Measurements from ENCODE around the gene PSMA4.

The PSMA4 gene

GRCh38 chr15:78540141-78540870, at the start of gene PSMA4:
Gene PSMA4 (plus strand): TSS chr15:78540444. CDS start chr15:78541928, 1,484 bp downstream.
- TF ChIP-seq, protein P1, sequence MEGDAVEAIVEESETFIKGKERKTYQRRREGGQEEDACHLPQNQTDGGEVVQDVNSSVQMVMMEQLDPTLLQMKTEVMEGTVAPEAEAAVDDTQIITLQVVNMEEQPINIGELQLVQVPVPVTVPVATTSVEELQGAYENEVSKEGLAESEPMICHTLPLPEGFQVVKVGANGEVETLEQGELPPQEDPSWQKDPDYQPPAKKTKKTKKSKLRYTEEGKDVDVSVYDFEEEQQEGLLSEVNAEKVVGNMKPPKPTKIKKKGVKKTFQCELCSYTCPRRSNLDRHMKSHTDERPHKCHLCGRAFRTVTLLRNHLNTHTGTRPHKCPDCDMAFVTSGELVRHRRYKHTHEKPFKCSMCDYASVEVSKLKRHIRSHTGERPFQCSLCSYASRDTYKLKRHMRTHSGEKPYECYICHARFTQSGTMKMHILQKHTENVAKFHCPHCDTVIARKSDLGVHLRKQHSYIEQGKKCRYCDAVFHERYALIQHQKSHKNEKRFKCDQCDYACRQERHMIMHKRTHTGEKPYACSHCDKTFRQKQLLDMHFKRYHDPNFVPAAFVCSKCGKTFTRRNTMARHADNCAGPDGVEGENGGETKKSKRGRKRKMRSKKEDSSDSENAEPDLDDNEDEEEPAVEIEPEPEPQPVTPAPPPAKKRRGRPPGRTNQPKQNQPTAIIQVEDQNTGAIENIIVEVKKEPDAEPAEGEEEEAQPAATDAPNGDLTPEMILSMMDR (IDR thresholded peaks at IDR 0.05; ENCODE audit: borderline replicate concordance, control extremely low read depth, extremely low read depth, insufficient read depth, missing control alignments), result no peak
- in situ Hi-C loops (cut with MboI; ENCODE audit: low sequenced_read_pairs, unreplicated experiment), result no loop called here
- peak; percentile 95 for DNase-seq (ENCODE audit: low spot score)

- no peak for DNase-seq (ENCODE audit: low spot score)
- in situ Hi-C loops (cut with MboI; ENCODE audit: low sequenced_read_pairs, unreplicated experiment), result no loop called here
- TF ChIP-seq, protein P1 (IDR thresholded peaks at IDR 0.05; ENCODE audit: borderline replicate concordance, control extremely low read depth, extremely low read depth, insufficient read depth, missing control alignments), result no peak
Measured at GRCh38 chr15:78492872-78493271, 47.4 kb upstream of the PSMA4 start.

- DNase-seq (ENCODE audit: low spot score), result no peak
- in situ Hi-C loops (cut with MboI; ENCODE audit: low sequenced_read_pairs, unreplicated experiment), result no loop called here
- TF ChIP-seq, protein P1 (IDR thresholded peaks at IDR 0.05; ENCODE audit: borderline replicate concordance, control extremely low read depth, extremely low read depth, insufficient read depth, missing control alignments), result no peak
Measured at GRCh38 chr15:78501857-78502256, 38.4 kb upstream of the PSMA4 start.

DNA sequence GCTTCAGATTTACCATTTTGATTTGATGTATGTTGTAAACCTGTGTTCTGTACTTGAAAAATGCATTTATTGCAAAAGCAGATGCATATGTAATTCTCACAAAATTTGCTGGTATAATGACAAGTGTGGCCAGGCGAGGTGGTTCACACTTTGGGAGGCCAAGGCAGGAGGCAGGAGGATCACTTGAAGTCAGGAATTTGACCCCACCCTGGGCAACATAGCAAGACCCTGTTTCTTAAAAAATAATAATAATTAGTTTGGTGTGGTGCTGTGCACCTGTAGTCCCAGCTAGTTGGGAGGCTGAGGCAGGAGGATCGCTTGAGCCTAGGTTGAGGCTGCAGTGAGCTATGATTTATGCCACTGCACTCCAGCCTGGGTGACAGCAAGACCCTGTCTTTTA, 37.6 kb upstream of the PSMA4 start:
- in situ Hi-C loops (cut with MboI; ENCODE audit: low sequenced_read_pairs, unreplicated experiment), result no loop called here
- DNase-seq (ENCODE audit: low spot score), result no peak
- TF ChIP-seq, protein P1 (IDR thresholded peaks at IDR 0.05; ENCODE audit: borderline replicate concordance, control extremely low read depth, extremely low read depth, insufficient read depth, missing control alignments), result no peak

GRCh38 chr15:78506971-78507830, 33.0 kb upstream of the PSMA4 start, which contains the start of gene HYKK:
Gene HYKK (plus strand): TSS chr15:78507577. CDS start chr15:78513089, 5,512 bp downstream.
- in situ Hi-C loops (cut with MboI; ENCODE audit: low sequenced_read_pairs, unreplicated experiment), result no loop called here
- peak; percentile 93 for DNase-seq (ENCODE audit: low spot score)
- TF ChIP-seq, protein P1 (IDR thresholded peaks at IDR 0.05; ENCODE audit: borderline replicate concordance, control extremely low read depth, extremely low read depth, insufficient read depth, missing control alignments), result no peak

- in situ Hi-C loops (cut with MboI; ENCODE audit: low sequenced_read_pairs, unreplicated experiment), result no loop called here
- DNase-seq (ENCODE audit: low spot score), result no peak
- TF ChIP-seq, protein P1 (IDR thresholded peaks at IDR 0.05; ENCODE audit: borderline replicate concordance, control extremely low read depth, extremely low read depth, insufficient read depth, missing control alignments), result no peak
Measured at GRCh38 chr15:78507831-78508160, 32.4 kb upstream of the PSMA4 start.

All from GM13976 (cell line).